Activated CD4-positive, alpha-beta memory T cell treated with anti-CD3 and anti-CD28 coated beads for 36 hours (primary cell): Measurements from ENCODE around the gene MRPS18A. TPM values are rescaled to one million over a fixed set of nuclear protein-coding genes. Genes with fewer than 3 reads are reported as not detected.

Source experiments
- CTCF ChIA-PET: fragments of 350-600 bp; sonication (Branson Sonifier 250); formaldehyde crosslinking; loops from one replicate; lab custom pipeline; 2021; ENCODE audit warnings: antibody characterized with exemption, inconsistent platforms; lab: Charles Lee
- POLR2A ChIA-PET: fragments of 350-600 bp; sonication (Branson Sonifier 250); formaldehyde crosslinking; loops from one replicate; lab custom pipeline; 2021; ENCODE audit warnings: antibody characterized with exemption; lab: Charles Lee
- DNase-seq: peaks from one replicate; pipeline ENCODE4 v3.0.0-alpha.2; 2020
- H3K27ac Mint-ChIP-seq: one replicate; pipeline ENCODE4 v1.8.0; 2021; ENCODE audit warnings: mixed read lengths
- H3K27me3 Mint-ChIP-seq: one replicate; pipeline ENCODE4 v1.8.0; 2021; ENCODE audit warnings: mixed read lengths
- H3K36me3 Mint-ChIP-seq: one replicate; pipeline ENCODE4 v1.8.0; 2021; ENCODE audit warnings: mixed read lengths
- H3K4me1 Mint-ChIP-seq: one replicate; pipeline ENCODE4 v1.8.0; 2021; ENCODE audit warnings: low read depth, mixed read lengths
- H3K4me3 Mint-ChIP-seq: one replicate; pipeline ENCODE4 v1.8.0; 2021; ENCODE audit warnings: mild to moderate bottlenecking, mixed read lengths
- H3K9me3 Mint-ChIP-seq: one replicate; pipeline ENCODE4 v1.8.0; 2021; ENCODE audit warnings: mixed read lengths
- intact Hi-C: fragments of 100-400 bp; cut with micrococcal nuclease; formaldehyde crosslinking; loops from one replicate; pipeline ENCODE4 v1.15.1; 2023
- total RNA-seq, 2 experiments: library from RNA; stranded (reverse); gene quantifications; one replicate each; pipeline ENCODE4 v1.2.3, GENCODE V29; 2021

Gene MRPS18A
- total RNA-seq, 2 experiments from 2014 or later = 46.9 to 50.5 TPM

GRCh38 chr6:43695215-43695966 is 7.8 kb upstream of the MRPS18A start:
- Mint-ChIP-seq H3K9me3 (no peaks in the 10 kb centered on the region), H3K27ac (no peak overlapping the region), H3K4me3 (no peak overlapping the region), H3K36me3 (no peaks in the 10 kb centered on the region), H3K27me3 (peaks cover 11% of the 10 kb centered on the region), H3K4me1 (no peaks in the 10 kb centered on the region)
- CTCF ChIA-PET = interaction anchor here (0.6 to 1.6 kb wide), 2 partner anchors 14 to 27 kb away, joined by 3 to 4 read pairs; no protein-coding TSS in a partner anchor
- no peak for DNase-seq
- intact Hi-C loops = no loop called here
- POLR2A ChIA-PET = no interaction called here

- no peaks in the 10 kb centered on the region for H3K9me3 Mint-ChIP-seq
- H3K4me1 Mint-ChIP-seq = peaks cover 29% of the 10 kb centered on the region
- intact Hi-C loops = no loop called here
- H3K27ac Mint-ChIP-seq = no peak overlapping the region
- CTCF ChIA-PET = interaction anchor here (0.7 to 3.9 kb wide), 4 partner anchors 20 to 85 kb away, joined by 3 to 24 read pairs (median 7); no protein-coding TSS in a partner anchor
- no peak for DNase-seq
- POLR2A ChIA-PET = interaction anchor here (0.7 kb wide), 1 partner anchor 1464 kb away, joined by 3 read pairs; no protein-coding TSS in a partner anchor
- peaks cover 5% of the 10 kb centered on the region for H3K36me3 Mint-ChIP-seq
- no peak overlapping the region for H3K4me3 Mint-ChIP-seq
- no peaks in the 10 kb centered on the region for H3K27me3 Mint-ChIP-seq
These were observed 1.8 kb upstream of the MRPS18A start for GRCh38 chr6:43689421-43689820.

GRCh38 chr6:43687079-43687436 is 533 bp downstream of the MRPS18A start:
- peak overlapping the region; percentile 94 for H3K4me3 Mint-ChIP-seq
- ChIA-PET POLR2A (no interaction called here), CTCF (interaction anchor here (0.7 to 3.9 kb wide), 5 partner anchors 16 to 83 kb away, joined by 3 to 24 read pairs (median 3); partner anchors contain the start of gene VEGFA)
- H3K9me3 Mint-ChIP-seq = no peaks in the 10 kb centered on the region
- H3K27me3 Mint-ChIP-seq = no peaks in the 10 kb centered on the region
- peaks cover 49% of the 10 kb centered on the region for H3K4me1 Mint-ChIP-seq
- DNase-seq = no peak
- H3K27ac Mint-ChIP-seq = peak overlapping the region; percentile 83
- peaks cover 7% of the 10 kb centered on the region for H3K36me3 Mint-ChIP-seq
- intact Hi-C loops = loop anchor here (1.0 kb wide), 1 partner anchor 17 kb away; no protein-coding TSS in a partner anchor

GRCh38 chr6:43683708-43684455 is 3.7 kb downstream of the MRPS18A start:
- ChIA-PET CTCF (interaction anchor here (0.5 to 1.0 kb wide), 3 partner anchors 14 to 42 kb away, joined by 3 read pairs; no protein-coding TSS in a partner anchor), POLR2A (no interaction called here)
- Mint-ChIP-seq H3K36me3 (peaks cover 15% of the 10 kb centered on the region), H3K4me3 (no peak overlapping the region), H3K4me1 (peaks cover 49% of the 10 kb centered on the region), H3K27me3 (no peaks in the 10 kb centered on the region), H3K27ac (peak overlapping the region; percentile 30), H3K9me3 (no peaks in the 10 kb centered on the region)
- no peak for DNase-seq
- intact Hi-C loops = no loop called here

- intact Hi-C loops = no loop called here
- Mint-ChIP-seq H3K4me1 (peaks cover 45% of the 10 kb centered on the region), H3K27me3 (no peaks in the 10 kb centered on the region), H3K36me3 (peaks cover 21% of the 10 kb centered on the region), H3K4me3 (no peak overlapping the region), H3K9me3 (no peaks in the 10 kb centered on the region), H3K27ac (no peak overlapping the region)
- CTCF ChIA-PET = interaction anchor here (0.6 to 1.0 kb wide), 3 partner anchors 13 to 16 kb away, joined by 3 read pairs; no protein-coding TSS in a partner anchor
- DNase-seq = no peak
- POLR2A ChIA-PET = no interaction called here
These were observed 4.7 kb downstream of the MRPS18A start for GRCh38 chr6:43682724-43683429.

GRCh38 chr6:43681303-43681702 is 6.3 kb downstream of the MRPS18A start:
- ChIA-PET CTCF (interaction anchor here (0.6 kb wide), 1 partner anchor 94 kb away, joined by 3 read pairs; no protein-coding TSS in a partner anchor), POLR2A (no interaction called here)
- intact Hi-C loops = no loop called here

GRCh38 chr6:43680308-43681200 is 7.0 kb downstream of the MRPS18A start:
- Mint-ChIP-seq H3K27me3 (no peaks in the 10 kb centered on the region), H3K4me1 (peaks cover 31% of the 10 kb centered on the region), H3K27ac (no peak overlapping the region), H3K36me3 (peaks cover 17% of the 10 kb centered on the region), H3K9me3 (no peaks in the 10 kb centered on the region), H3K4me3 (no peak overlapping the region)
- ChIA-PET CTCF (interaction anchor here (1.1 kb wide), 1 partner anchor 11 kb away, joined by 3 read pairs; no protein-coding TSS in a partner anchor), POLR2A (no interaction called here)
- intact Hi-C loops = no loop called here
- DNase-seq = no peak

More at GRCh38 chr6:43681303-43681702, 6.3 kb downstream of the MRPS18A start:
- H3K27ac Mint-ChIP-seq = no peak overlapping the region
- H3K4me1 Mint-ChIP-seq = peaks cover 35% of the 10 kb centered on the region
- H3K27me3 Mint-ChIP-seq = no peaks in the 10 kb centered on the region
- H3K9me3 Mint-ChIP-seq = no peaks in the 10 kb centered on the region
- no peak overlapping the region for H3K4me3 Mint-ChIP-seq
- peaks cover 16% of the 10 kb centered on the region for H3K36me3 Mint-ChIP-seq
- DNase-seq = no peak

GRCh38 chr6:43679057-43679456 is 8.5 kb downstream of the MRPS18A start:
- Mint-ChIP-seq H3K4me3 (no peak overlapping the region), H3K27me3 (no peaks in the 10 kb centered on the region), H3K9me3 (no peaks in the 10 kb centered on the region), H3K27ac (no peak overlapping the region), H3K4me1 (peaks cover 16% of the 10 kb centered on the region), H3K36me3 (peaks cover 22% of the 10 kb centered on the region)
- intact Hi-C loops = no loop called here
- DNase-seq = no peak
- POLR2A ChIA-PET = no interaction called here
- CTCF ChIA-PET = interaction anchor here (2.2 kb wide), 1 partner anchor 12 kb away, joined by 8 read pairs; no protein-coding TSS in a partner anchor

- CTCF ChIA-PET = interaction anchor here (1.2 to 2.2 kb wide), 2 partner anchors 9 to 11 kb away, joined by 4 to 8 read pairs; no protein-coding TSS in a partner anchor
- peaks cover 22% of the 10 kb centered on the region for H3K36me3 Mint-ChIP-seq
- peaks cover 11% of the 10 kb centered on the region for H3K4me1 Mint-ChIP-seq
- H3K27me3 Mint-ChIP-seq = no peaks in the 10 kb centered on the region
- no peak overlapping the region for H3K27ac Mint-ChIP-seq
- H3K4me3 Mint-ChIP-seq = no peak overlapping the region
- POLR2A ChIA-PET = no interaction called here
- H3K9me3 Mint-ChIP-seq = no peaks in the 10 kb centered on the region
- no peak for DNase-seq
- intact Hi-C loops = no loop called here
These were observed 9.2 kb downstream of the MRPS18A start for GRCh38 chr6:43678341-43678740.

GRCh38 chr6:43677759-43678158 is 9.8 kb downstream of the MRPS18A start:
- POLR2A ChIA-PET = no interaction called here
- no peak overlapping the region for H3K4me3 Mint-ChIP-seq
- intact Hi-C loops = no loop called here
- no peaks in the 10 kb centered on the region for H3K9me3 Mint-ChIP-seq
- DNase-seq = no peak
- CTCF ChIA-PET = interaction anchor here (1.2 to 2.2 kb wide), 2 partner anchors 8 to 11 kb away, joined by 4 to 8 read pairs; no protein-coding TSS in a partner anchor
- peaks cover 22% of the 10 kb centered on the region for H3K36me3 Mint-ChIP-seq
- H3K27ac Mint-ChIP-seq = no peak overlapping the region
- no peaks in the 10 kb centered on the region for H3K27me3 Mint-ChIP-seq
- H3K4me1 Mint-ChIP-seq = peaks cover 5% of the 10 kb centered on the region
